ENCODE data around the gene SEMA4G.

DNA sequence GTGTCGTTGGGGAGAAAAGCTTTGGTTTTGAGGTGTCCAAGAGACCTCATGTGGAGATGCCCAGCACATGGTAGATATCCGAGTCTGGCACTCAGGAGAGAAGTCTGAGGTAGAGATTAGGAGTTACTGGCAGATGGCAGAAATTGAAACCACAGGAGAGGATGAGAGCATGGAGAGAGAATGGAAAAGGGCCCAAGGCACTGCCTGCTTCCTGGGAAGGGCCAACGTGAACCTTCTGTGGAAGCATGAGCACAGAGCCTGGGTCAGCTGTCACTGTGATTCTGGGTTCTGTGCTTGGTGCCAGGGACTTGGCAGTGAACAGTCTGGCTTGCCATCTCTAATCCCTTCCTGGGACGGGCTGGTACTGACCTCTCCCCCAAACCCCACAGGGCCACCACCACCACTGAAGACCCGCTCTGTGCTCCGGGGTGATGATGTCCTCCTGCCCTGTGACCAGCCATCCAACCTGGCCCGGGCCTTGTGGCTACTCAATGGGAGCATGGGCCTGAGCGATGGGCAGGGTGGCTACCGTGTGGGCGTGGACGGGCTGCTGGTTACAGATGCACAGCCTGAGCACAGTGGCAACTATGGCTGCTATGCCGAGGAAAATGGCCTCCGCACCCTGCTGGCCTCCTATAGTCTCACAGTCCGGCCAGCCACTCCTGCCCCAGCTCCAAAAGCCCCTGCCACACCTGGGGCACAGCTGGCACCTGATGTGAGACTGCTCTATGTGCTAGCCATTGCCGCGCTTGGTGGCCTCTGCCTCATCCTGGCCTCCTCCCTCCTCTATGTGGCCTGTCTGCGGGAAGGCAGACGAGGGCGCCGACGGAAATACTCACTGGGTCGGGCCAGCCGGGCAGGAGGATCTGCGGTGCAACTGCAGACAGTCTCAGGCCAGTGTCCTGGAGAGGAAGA, 13.9 kb downstream of the SEMA4G start:
- TF ChIP-seq, protein P1, sequence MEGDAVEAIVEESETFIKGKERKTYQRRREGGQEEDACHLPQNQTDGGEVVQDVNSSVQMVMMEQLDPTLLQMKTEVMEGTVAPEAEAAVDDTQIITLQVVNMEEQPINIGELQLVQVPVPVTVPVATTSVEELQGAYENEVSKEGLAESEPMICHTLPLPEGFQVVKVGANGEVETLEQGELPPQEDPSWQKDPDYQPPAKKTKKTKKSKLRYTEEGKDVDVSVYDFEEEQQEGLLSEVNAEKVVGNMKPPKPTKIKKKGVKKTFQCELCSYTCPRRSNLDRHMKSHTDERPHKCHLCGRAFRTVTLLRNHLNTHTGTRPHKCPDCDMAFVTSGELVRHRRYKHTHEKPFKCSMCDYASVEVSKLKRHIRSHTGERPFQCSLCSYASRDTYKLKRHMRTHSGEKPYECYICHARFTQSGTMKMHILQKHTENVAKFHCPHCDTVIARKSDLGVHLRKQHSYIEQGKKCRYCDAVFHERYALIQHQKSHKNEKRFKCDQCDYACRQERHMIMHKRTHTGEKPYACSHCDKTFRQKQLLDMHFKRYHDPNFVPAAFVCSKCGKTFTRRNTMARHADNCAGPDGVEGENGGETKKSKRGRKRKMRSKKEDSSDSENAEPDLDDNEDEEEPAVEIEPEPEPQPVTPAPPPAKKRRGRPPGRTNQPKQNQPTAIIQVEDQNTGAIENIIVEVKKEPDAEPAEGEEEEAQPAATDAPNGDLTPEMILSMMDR (conservative IDR thresholded peaks at IDR 0.05; ENCODE audit: low read length) = no peak
- TF ChIP-seq EZH2phosphoT487 (IDR thresholded peaks at IDR 0.05; ENCODE audit: borderline replicate concordance) = no peak
